Stimulated activated CD8-positive, alpha-beta memory T cell treated with anti-CD3 and anti-CD28 coated beads, Interleukin-2, amount 100 ng/mL, for 1 hour (primary cell): ENCODE measurements around the gene ZPBP2.
A peak's percentile ranks its signal among the peaks of the same experiment; 100 is the strongest.

Experiments
- DNase-seq, 2 donors: peaks; one replicate each; pipeline ENCODE4 v3.0.0-alpha.2; 2020; ENCODE audit warnings: low read depth in 2 of 2

Gene ZPBP2

DNA sequence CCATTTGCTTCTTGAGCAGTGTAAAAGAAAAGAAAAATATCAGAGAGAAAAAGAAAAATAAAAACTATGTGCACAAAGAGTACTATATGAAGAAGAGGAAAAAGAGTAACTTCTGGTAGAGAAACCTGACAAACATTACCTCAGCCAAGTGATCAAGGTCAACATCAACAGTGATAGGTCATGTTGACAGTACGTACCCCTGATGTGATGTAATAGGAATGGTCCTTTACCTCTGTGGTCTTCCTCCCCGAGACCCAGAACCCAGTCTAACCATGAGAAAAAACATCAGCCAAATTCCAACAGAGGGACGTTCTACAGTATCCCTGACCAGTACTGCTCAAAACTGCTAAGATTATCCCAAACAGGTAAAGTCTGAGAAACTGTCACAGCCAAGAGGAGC, 46.0 kb downstream of the ZPBP2 start:
- DNase-seq = no peak

DNA sequence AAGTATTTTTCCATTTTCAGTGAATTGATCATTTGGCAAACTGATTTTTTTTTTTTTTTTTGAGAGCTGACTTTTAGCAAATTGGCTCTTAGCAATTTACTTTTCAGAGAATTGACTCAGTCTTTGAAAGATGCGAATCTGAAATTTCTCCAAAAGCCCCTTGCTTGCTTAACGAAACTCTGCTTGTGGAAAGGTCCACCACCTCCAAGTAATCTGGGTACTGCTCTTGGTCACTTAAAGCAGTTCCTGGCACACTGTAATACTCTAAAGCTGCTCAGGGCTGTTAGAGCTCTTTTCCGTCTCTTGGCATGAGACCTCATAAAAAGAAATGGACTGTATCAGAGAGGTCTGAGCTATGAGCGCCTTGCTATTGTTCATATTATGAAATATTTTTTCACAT, 47.6 kb downstream of the ZPBP2 start:
- no peak for DNase-seq

DNA sequence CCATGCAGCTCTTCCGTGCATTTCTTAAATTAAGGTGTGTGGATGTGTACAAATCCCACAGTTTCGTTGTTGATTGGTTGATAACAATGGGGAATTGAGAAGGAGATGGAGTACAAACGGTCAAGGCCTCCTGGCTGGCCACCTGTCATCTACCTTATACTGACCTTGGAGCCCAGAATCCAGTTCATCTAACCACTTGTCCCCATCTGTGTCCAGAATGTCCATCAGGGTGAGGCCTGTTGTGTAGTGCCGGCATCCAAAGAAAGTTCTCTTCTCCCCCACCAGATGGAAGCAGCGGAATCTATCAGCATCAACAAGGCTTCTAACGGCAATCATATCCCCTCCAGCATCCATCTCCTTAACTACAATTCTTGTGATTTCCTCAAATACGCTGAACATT, 48.9 kb downstream of the ZPBP2 start:
- DNase-seq = no peak

DNA sequence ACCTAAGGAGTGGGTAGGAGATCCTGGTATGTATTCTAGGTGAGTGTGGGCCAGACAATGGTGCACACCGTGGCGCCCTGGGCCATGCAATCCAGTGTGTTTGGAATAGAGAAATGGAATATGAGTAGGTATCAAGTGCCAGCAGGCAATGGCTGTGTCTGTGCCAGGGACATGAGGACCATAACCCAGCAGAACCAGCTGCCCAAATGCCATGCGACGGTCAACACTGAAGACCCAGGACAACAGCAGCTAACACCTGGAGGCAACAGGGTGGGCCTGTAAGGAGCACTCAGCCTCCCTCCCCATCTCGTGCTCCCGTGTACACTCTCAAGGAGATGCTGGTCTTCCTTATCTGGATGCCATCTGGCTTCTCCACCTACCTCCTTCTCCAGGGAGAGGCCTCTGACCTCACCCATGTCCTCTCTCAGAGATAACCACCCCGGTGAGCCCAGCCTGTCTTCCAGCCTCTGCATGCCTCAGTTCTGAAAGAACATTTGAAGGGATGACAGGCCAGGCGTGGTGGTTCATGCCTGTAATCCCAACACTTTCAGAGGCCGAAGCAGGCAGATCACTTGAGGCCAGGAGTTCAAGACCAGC, 51.2 kb downstream of the ZPBP2 start:
- DNase-seq = no peak

DNA sequence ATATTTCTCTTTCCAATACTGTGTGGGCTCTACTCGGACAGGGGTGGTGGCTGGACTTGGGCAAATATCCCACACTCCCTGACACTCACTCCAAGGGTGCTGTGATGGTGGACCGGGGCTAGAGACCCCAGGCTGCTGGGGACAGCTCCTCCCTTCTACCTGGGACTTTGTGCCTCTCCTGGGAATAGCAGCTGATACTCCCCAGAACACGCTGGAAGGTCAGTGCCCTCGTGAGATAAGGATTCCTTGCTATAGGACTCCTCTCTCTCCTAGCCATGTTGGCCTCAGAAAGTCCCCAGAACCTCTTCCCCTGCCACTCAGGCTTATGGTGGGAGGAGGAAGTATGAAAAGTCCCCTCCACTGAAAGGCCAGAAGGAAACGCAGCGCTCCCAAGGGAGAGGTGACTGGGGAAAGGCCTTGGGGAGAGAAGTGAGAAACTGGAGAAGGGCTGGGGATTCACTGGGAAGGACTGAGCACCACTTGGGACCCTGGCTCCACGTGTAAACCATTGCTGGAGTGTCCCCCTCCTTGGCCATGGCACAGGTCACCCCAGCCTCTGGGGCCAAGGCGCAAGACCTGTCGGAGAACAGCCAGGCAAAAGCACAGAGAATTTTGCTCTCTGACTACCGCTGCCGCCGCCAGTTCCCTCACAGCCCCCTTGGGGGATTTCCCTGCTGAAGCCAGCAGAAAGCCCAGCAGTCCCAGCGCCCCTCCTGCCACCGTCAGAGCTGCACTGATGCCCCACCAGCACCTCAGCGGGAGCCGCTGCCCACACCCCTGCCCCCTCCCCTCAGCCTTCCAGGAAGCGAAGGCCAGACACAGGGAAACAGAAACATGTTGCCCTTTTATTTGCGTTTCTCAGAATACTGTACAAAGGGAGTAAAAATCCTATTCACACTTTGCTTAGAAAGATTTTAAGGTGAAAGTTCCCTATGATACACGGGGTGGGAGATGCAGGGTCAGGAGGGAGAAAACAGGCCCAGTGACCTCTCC, 52.5 kb downstream of the ZPBP2 start:
- no peak for DNase-seq

DNA sequence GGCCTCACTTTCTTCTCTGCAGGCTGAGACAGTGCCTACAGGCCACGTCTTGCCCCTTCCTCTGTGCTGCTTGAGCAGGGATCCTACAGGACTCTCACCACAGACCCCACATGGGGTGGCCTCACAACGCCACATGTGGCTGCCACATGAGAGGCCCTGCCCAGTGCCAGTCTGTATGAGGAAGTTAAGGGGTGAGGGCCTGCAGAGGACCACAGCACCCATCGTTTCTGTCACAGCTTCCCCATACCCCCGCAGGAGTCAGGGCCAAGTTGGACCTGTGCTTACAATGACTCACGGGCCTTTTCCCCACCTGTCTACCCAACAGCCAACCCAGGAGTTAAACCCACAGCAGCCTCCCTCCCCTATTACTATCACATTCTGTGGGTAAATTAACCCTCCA, 53.3 kb downstream of the ZPBP2 start:
- no peak for DNase-seq

DNA sequence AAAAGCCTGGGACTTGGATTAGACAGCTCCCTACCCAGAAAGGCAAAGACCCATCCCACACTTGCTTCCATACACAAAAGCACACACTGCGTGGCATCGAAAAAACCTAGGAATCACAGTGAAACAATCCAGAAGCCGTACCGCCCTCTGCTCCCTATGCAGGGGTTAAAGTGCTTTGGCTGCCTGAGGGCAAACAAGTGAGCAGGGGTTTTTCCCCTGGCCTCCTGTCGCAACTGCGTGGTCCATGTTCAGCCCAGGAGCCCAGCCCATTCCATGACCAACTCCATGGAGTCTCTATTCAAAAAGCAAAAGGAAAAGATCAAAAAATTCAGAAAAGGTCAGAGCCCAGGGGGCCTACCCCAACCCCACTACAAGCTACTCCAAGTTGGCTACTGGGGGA, 54.0 kb downstream of the ZPBP2 start:
- no peak for DNase-seq

DNA sequence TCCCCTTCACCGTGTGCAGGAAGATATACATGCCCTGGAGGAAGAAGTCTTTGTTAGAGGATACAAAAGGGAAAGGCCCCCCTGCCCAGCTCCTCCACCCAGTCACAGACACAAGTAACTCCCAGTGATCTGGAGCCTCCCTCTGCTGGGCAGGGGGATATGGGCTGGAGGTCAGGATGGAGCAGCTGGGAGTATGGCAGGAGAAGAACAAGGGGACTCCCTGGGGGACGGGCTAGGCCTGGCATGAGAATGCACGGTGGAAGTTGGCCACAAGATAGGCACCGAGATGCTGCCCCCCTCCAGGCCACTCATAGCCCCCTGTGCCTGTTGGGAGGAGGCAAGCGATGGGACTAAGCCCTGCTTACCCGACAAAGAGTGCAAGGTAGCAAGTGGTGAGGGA, 55.2 kb downstream of the ZPBP2 start:
- no peak for DNase-seq

DNA sequence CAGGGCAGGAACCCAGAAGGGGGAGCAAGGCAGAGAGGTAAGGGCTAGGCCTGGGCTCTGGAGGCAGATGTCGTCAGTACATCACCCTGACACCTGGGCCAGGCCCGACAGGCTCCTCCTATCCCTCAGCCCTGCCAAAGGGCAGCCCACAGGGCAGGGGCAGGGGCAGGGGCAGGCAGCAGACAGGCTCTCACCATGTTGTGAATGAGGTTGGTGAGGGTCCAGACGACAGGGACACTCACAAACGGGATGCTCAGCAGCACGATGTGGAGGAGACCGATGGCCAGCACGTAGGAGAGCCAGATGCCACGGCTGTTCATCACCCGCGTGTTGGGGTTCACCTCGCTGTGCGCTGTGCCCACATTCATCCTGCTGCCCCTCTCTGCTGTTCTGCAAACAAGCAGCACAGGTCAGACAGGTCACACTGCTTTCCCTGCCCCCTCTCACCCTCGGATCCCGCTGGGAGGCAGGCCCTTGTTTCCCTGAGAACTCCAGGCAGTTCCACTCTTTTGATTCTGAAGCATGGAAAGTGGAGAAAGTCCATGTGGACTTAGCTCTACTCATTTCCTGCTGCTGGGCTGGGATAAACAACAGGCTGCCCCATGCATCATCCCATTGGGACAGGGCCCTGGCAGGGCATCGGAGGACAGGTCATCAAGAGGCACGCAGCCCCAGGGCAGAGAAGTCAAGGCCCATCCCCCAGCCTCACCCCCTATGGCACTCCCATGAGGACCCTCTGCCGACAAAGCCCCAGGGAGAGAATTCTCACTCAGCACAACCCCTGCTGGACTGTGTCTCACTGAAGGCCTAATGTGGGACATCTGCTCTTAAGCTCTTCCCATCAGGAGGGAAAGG, 56.1 kb downstream of the ZPBP2 start:
- no peak for DNase-seq

DNA sequence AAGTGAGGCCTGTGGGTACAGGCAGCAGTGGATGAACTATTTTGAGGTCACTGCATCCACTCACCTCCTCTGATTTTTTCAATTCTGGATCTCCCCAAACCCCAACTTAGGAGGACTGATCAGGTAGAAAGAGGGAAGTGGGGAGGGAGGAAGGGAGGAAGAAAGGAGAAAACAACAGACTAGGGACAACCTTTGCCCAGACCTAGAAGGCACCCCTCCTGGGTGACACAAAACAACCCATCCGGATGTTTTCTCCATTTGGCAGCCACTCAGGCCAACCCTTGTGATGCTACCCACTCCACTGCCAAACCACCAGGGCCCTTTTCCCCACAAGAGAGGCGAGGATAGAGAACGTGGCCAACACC, 56.7 kb downstream of the ZPBP2 start:
- no peak for DNase-seq

DNA sequence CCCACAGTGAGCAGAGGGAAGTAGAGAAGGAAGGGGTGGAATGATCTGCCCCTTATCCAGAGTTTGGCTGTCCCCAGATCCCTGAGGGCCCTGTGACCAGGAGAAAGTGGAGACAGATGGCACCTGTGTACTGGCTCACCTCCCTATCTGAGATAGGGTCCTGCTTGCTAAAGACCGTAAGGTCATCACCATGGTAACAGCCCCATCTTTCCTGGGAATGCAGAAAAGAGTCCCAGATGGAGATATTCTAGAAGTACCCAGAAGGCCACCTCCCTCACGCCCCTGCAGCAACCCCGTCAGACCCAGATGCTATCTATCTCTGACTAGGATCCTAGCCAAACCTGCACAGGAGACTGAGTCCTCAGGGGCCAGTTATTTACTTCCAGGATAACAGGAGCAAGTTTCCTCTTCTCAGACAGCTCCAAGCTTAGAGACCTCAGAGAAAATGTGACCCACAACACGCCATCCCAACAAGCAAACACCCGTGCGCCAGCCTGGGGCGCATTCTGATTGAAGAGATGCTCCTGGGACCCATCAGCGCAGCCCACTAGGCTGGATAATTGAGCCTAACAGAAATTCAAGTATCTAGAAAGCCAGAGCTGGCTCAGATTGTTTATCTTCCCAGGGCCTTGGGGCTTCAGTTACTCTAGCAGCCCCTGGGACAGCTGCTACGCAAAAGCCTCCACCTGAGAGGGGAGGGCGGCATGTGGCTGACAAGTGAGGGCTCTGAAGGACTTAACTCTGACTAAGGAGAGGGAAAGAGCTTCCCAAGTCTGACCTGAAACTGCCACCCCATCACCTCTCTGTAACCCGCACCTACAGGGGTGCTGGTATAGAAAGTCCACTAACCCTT, 57.5 kb downstream of the ZPBP2 start:
- DNase-seq = no peak

DNA sequence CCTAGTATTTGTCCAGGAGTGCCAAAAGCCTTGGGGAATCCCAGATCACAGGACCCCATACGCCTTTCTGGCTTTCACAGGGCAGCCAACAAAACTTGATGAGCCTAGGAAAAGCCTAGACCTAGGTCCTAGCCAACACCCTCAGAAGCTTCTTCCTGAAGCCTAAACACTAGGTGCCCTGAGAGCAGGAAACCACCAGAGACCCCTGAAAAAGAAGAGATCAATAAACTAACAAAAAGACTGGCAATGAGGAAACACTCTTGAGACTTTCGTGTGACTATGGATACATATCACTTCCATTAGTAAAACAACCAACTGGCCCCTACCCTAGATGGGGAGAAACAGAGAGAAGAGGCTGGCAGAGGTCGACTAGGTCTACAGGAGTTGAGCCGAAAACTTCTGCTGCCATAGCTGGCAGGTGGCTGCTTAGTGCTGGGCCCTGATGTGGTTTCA, 58.2 kb downstream of the ZPBP2 start:
- DNase-seq = no peak

DNA sequence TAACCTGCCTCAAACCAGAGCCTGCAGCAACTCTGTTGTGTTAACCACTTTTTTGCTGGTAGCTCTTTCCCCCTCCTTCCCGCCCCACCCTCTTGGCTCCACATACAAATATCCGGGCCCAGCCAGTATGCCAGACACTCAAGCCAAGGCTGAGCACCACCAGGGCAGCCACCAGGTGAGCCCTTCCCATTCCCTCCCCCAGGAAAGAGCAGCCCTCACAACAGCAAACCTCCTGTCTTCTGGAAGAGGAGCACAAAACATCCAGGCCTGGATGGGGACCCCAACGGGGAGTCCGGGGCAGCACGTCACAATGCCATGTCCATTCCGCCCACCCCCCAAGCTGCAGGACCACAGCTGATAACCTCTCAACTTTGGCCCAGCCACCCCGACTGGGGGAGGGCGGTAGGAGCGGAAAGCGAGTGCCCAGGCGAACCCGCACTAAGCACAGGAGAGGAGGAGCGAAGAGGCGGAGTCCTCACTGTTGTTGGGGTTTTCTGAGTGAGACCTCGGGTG, 58.6 kb downstream of the ZPBP2 start:
- DNase-seq = peak in 1 of 2 donors; percentile 36
